GM10248 (cell line): ENCODE results near the gene ANAPC5.

Experiments used
- CTCF ChIA-PET: fragments of 300-600 bp; sonication (Branson Sonifier 250); formaldehyde crosslinking; extraction: SDS; loops from one replicate; lab custom pipeline; 2021; ENCODE audit warnings: antibody characterized with exemption; lab: Yijun Ruan, JAX
- POLR2A ChIA-PET: fragments of 350-650 bp; sonication (Branson Sonifier 250); formaldehyde crosslinking; extraction: SDS; loops from one replicate; lab custom pipeline; 2020; ENCODE audit warnings: antibody characterized with exemption; lab: Yijun Ruan, JAX
- DNase-seq: peaks from one replicate; pipeline ENCODE4 v3.0.0; 2012; ENCODE audit errors: extremely low spot score
- TF ChIP-seq, protein P1 (sequence below): IDR thresholded peaks from 2 replicates; pipeline ENCODE4 v1.5.1; 2012; ENCODE audit warnings: mild to moderate bottlenecking, low read depth; ENCODE audit errors: extremely low read depth, missing control alignments, control extremely low read depth

ANAPC5 gene

DNA sequence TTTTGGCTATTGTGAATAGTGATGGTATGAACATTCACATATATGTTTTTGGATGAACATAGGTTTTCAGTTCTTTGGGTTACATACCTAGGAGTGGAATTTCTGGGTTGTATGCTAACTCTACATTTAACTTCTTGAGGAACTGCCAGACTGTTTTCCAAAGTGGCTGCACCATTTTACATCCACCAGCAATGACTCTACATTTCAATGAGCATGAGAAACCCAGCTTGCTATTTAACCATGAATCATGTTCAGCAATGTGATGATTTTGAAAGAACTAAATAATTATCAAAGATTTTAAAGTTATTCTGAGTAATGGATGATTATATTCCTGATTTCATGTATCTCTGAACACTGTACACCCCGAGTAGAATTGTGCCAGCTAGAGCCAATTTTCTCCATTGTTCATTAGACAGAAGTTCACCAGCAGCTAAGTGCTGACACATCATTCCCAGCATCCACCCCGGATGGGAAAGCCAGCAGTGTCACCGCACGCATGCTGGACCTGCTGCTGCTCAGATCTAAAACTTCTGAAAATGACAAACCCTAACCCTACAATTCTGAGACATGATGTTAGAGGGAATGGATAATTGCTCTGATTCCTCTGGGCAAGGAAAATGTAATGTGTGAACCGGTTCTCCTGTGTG lies 13.3 kb upstream of the ANAPC5 start:
- ChIA-PET POLR2A (no interaction called here), CTCF (interaction anchor here (0.9 to 1.1 kb wide), 3 partner anchors 26 to 39 kb away, joined by 3 read pairs; no protein-coding TSS in a partner anchor)
- TF ChIP-seq, protein P1, sequence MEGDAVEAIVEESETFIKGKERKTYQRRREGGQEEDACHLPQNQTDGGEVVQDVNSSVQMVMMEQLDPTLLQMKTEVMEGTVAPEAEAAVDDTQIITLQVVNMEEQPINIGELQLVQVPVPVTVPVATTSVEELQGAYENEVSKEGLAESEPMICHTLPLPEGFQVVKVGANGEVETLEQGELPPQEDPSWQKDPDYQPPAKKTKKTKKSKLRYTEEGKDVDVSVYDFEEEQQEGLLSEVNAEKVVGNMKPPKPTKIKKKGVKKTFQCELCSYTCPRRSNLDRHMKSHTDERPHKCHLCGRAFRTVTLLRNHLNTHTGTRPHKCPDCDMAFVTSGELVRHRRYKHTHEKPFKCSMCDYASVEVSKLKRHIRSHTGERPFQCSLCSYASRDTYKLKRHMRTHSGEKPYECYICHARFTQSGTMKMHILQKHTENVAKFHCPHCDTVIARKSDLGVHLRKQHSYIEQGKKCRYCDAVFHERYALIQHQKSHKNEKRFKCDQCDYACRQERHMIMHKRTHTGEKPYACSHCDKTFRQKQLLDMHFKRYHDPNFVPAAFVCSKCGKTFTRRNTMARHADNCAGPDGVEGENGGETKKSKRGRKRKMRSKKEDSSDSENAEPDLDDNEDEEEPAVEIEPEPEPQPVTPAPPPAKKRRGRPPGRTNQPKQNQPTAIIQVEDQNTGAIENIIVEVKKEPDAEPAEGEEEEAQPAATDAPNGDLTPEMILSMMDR = no peak
- no peak for DNase-seq

DNA sequence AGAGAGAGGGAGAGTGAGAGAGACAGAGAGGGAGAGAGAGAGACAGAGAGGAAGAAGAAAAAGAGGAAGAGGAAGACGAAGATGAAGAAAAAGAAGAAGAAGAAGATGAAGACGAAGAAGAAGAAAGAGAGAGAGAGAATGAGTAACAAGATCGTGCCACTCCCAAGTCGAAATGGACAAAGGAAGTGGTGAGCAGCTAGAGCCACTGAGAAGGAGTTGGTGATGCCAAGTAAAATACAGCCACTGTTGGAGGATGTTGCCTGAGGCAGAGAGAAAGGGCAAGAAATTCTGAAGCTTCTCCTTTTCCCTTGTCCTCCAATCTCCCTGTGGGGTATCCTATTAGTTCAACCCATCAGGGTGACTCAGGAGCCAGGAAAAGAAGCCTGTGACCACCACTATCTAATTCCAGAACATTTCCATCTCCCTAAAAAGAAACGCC lies 12.5 kb upstream of the ANAPC5 start:
- ChIA-PET POLR2A (no interaction called here), CTCF (interaction anchor here (0.6 to 1.5 kb wide), 3 partner anchors 27 to 37 kb away, joined by 3 to 6 read pairs (median 4); no protein-coding TSS in a partner anchor)
- TF ChIP-seq, protein P1 = no peak
- no peak for DNase-seq

DNA sequence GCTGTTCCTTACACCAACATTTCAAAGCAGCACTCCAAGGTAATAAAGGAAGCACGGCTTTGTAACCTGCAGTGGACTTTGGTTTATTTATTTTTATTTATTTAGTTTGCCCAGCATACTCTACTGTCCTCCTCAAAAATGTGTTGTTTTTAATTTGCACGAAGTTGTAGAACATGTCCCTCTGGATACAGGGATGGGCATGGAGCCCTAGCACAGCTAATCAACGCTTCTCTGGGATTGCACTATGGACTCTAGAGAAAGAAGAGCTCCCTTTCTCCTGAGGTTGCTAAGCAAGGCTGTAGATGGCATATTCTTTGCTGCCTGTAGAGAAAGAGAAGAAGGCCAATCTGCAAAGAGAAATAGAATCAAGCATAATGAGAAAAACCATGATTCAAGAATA lies 5.9 kb upstream of the ANAPC5 start:
- TF ChIP-seq, protein P1 = no peak
- CTCF ChIA-PET = interaction anchor here (1.4 to 2.5 kb wide), 5 partner anchors 11 to 775 kb away, joined by 3 to 9 read pairs (median 6); no protein-coding TSS in a partner anchor
- no peak for DNase-seq

DNA sequence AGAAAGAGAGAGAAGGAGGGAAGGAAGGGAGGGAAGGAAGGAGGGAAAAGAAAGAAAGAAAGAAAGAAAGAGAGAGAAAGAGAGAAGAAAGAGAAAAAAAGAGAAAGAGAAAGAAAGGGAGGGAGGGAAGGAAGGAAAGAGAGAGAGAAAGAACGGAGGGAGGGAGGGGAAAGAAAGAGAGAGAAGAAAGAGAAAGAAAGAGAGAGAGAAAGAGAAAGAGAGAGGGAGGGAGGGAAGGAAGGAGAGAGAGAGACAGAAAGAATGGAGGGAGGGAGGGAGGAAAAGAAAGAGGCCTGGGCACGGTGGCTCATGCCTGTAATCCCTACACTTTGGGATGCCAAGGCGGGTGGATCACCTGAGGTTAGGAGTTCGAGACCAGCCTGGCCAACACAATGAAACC lies 5.1 kb upstream of the ANAPC5 start:
- ChIA-PET CTCF (interaction anchor here (1.7 to 2.5 kb wide), 2 partner anchors 10 to 12 kb away, joined by 6 to 8 read pairs; no protein-coding TSS in a partner anchor), POLR2A (no interaction called here)
- TF ChIP-seq, protein P1 = no peak
- no peak for DNase-seq

More for the DNA sequence above, 5.9 kb upstream of the ANAPC5 start:
- POLR2A ChIA-PET = no interaction called here

DNA sequence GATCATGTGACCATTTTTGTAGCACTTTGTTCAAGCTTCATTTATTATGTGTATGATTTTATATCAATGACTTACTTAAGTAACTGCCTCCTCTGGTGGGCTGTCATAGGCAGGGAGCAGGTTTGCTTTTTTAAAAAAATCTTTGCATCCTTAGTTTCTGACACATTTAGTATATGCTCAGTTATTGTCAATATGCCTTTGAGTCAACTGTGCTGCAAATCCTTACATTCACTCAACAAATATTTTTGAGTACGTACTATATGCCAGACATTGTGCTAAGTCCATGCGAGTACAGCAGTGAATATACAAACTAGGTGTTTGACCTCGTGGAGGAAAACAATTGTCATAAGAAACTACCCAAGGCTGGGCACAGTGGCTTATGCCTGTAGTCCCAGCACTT lies 4.4 kb upstream of the ANAPC5 start:
- DNase-seq = no peak
- ChIA-PET CTCF (no interaction called here), POLR2A (no interaction called here)
- TF ChIP-seq, protein P1 = no peak

DNA sequence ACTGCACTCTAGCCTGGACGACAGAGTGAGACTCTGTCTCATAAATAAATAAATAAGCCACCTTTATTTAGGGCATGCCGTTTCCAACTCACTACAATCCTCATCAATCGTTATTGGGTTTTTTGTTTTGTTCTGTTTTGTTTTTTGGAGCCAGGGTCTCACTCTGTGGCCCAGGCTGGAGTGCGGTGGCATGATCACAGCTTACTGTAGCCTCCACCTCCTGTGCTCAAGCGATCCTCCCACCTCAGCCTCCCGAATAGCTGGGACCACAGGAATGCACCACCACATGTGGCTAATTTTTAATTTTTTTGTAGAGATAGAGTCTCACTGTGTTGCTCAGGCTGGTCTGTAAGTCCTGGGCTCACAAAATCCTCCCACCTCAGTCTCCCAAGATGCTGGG lies 3.6 kb upstream of the ANAPC5 start:
- POLR2A ChIA-PET = no interaction called here
- TF ChIP-seq, protein P1 = no peak
- no peak for DNase-seq
- CTCF ChIA-PET = no interaction called here
